ENCODE measurements around the gene TNPO2.
"Not testable (repeated sequence)": the region's sequence is repeated elsewhere in the genome, so short reads cannot be mapped to it uniquely, and the experiment has no call there.

Gene TNPO2

DNA sequence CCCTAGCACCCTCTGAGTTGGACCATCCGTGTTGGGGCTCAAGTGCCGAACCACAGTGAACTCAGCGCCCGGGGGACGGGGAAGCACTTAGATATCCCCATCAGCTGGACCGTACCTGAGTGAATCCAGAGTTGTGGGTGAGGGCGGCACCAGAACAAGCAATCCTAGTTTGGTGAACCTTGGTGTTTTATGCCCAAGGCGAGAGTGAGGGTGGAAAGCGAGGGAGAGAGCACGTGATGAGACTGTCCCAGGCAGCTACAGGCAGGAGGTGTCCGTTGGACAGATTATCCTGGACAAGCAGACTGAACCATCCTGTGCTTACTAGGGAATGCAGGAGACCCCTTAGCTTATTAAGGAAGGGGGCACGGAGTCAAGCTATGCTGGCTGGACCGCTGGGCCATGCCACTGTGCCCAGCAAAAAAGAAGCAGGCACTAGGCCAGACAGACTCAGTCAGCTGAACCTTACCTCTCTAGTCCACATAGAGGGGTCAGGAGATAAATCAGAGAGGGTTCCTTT is 14.2 kb upstream of the TNPO2 start:
- no peak for FAIRE-seq

DNA sequence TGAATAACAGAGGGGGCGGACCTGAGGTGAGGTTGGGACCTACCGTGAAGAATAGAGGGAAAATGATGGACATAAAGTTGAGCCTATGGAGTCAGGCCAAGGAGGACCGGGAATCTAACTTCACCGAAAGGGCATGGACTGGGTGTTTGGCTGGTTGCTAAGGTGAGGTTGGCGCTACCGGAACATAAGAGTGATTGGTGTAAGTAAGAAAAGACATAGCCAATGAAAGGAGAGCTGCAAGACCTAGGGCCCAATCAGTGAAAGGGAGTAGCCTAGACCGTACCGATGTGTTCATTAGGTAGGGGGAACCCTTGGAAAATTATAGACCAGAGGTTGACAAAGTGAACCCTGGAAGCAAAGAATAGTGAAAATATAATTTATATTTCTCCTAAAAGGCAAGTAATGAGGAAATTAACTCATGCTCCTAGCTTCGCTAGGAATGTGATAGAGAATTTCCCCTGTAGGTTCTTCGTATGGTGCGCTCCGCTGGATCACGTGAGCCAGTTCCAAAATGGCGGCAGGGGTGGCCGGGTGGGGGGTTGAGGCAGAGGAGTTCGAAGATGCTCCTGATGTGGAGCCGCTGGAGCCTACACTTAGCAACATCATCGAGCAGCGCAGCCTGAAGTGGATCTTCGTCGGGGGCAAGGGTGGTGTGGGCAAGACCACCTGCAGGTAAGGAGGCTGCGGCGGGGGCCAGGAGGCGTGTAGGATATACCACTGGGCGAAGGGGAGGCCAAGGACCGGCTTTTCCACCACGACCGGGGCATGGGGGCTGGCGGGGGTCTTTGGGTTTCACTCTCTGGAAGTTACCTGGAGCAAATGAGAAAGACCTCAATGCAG is 13.5 kb upstream of the TNPO2 start, which contains the start of gene GET3:
Gene GET3, plus strand, starts transcription at position 503 of the 840 bp plus-strand sequence. Its CDS starts 9 bp downstream, at position 512.
- FAIRE-seq = peak; percentile 98
- DNase-seq (ENCODE audit: low spot score) = peak; percentile 100

More for the DNA sequence above, 14.2 kb upstream of the TNPO2 start:
- no peak for DNase-seq (ENCODE audit: low spot score)

DNA sequence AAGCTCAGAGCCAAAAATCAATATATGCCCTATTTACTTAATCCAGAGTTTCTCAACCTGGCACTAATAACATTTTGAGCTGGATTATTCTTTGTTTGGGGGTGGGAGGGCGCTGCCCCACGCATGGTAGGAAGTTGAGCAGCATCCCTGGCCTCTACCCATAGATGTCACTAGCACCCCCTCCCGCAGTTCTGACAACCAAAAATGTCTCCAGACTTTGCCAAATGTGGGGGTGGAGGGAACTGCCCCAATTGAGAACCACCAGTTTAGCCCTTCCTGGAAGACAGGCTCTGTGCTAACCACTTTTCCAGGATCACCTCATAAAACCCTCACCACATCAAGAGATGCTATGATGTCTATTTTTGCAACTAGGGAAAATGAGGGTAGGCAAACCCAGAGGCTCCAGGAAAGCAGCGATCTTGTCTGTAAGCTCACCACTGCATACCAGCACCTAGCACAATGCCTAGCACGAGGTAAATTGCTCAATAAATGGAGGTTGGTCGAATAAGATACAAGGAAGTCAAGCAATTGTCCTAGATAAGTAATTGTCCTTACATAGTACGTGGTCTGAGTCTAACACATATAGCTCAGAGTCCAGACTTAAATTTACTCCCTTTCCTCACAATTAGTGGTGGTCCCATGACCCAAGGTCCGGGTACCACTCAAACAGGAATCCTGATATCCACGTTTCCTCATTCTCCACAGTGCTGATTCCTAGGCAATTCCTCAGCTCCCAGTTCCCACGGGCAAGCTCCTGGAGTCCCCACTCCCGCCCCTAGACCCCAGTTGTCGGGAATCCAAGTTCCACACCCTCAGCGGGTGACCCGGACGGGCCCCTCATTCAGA is 9.9 kb upstream of the TNPO2 start:
- DNase-seq (ENCODE audit: low spot score) (peak; percentile 10), FAIRE-seq (no peak)

DNA sequence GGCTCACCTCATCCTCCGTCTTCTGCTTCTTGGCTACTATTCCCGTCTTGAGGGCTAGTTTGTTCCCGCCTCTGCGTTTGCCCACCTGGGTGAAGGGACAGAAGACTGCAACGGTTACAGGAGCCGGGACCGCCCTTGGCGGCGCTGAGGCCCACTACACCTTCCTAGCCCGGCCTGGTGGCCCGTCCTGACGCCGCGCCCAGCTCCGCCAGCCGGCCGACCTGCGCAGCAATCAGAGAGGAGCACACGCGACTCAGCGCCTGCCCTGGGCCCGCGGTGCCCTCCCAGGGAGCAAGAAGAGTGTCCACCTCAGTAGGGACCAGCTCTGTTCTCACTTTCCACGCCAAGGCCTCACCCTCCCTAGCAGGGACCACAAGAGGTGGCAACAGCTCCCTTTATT is 7.6 kb upstream of the TNPO2 start:
- FAIRE-seq (no peak), DNase-seq (ENCODE audit: low spot score) (no peak)

DNA sequence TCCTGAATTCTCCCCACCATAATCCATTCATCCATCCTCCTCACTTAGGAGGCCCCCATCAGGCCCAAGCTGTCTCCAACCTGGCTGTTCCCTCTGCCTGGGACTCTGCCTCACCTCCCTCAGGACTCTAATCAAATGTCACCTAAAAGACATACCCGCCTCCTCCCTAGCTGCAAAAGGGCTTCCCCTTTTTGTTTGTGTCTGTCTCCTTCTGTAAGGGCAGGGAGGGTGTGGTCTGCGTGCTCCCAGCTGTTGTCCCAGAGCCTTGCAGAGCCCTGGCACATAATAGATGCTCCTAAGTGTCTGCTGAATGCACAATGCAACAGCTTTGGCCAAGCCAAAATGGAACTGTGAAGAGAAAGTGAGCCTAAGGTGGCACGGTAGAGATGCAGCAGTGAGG is 6.3 kb upstream of the TNPO2 start:
- no peak for FAIRE-seq
- DNase-seq (ENCODE audit: low spot score) = no peak

- DNase-seq (ENCODE audit: low spot score) = peak; percentile 18
- no peak for FAIRE-seq
These were observed 4.2 kb upstream of the TNPO2 start for GRCh38 chr19:12727745-12728433.

GRCh38 chr19:12726988-12727316 is 3.2 kb upstream of the TNPO2 start:
- no peak for FAIRE-seq
- no peak for DNase-seq (ENCODE audit: low spot score)

GRCh38 chr19:12725612-12726011 is 1.9 kb upstream of the TNPO2 start:
- DNase-seq (ENCODE audit: low spot score); FAIRE-seq: not testable (repeated sequence)

DNA sequence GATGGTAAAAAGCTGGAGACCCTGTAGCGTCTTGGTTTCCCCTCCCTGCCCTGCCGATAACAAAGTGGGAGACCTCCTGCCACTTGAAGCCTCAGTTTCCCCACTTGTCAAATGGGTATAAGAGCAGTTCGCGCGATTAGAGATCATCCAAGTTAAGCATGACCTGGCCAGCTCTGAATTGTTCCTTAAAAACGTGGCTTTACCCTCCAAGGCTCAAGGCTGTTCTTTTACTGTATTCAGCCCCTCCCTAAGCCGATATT is 421 bp downstream of the TNPO2 start:
- FAIRE-seq (no peak), DNase-seq (ENCODE audit: low spot score) (peak; percentile 8)

DNA sequence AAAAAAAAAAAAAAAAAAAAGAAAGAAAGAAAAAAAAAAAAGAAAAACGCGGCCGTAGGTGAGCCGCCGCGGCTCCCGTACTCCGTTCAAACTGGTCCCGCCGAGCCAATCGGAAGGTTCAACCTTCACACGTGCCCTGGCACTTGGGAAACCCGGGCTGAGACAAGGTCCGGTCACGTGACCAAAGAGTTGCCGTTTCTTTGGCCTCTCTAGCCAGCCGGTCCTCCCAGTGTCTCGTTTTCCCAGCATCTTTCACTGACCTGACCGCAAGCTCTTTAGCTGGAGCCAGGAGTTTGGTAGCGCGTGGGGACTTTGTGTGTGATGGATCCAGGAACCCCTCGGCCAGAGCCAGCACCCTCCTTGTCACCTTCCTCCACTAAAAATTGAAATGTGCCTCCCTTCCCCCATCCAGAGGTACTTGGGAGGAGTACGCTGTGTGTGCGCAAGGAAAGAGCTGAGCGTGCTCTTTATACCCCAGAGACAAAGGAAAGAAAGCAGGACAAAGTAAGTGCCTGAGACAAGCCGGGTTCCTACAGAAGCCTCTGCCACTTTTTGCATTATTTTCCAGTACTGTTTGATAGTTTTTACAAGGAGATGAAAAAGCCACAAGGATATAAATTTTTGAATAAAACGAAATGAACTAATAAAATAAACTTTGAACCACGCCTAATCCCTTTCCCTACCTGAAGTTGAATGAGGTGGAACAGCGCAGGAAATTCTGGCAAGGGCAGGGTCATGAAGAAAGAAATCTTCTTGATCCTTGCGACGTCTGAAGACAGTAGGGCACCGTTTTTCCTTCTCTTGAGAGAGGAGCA is 959 bp downstream of the TNPO2 start:
- FAIRE-seq (peak; percentile 89), DNase-seq (ENCODE audit: low spot score) (peak; percentile 95)

- FAIRE-seq (no peak), DNase-seq (ENCODE audit: low spot score) (peak; percentile 20)
These were observed 1.8 kb downstream of the TNPO2 start for GRCh38 chr19:12721656-12722565.

- no peak for DNase-seq (ENCODE audit: low spot score)
- FAIRE-seq = no peak
These were observed 2.7 kb downstream of the TNPO2 start for GRCh38 chr19:12720851-12721655.

GRCh38 chr19:12720296-12720695 is 3.4 kb downstream of the TNPO2 start:
- no peak for DNase-seq (ENCODE audit: low spot score)
- FAIRE-seq = no peak

GRCh38 chr19:12715929-12716328 is 7.8 kb downstream of the TNPO2 start:
- FAIRE-seq = no peak
- no peak for DNase-seq (ENCODE audit: low spot score)

- DNase-seq (ENCODE audit: low spot score) (no peak), FAIRE-seq (no peak)
These were observed 8.6 kb downstream of the TNPO2 start for GRCh38 chr19:12715102-12715501.

DNA sequence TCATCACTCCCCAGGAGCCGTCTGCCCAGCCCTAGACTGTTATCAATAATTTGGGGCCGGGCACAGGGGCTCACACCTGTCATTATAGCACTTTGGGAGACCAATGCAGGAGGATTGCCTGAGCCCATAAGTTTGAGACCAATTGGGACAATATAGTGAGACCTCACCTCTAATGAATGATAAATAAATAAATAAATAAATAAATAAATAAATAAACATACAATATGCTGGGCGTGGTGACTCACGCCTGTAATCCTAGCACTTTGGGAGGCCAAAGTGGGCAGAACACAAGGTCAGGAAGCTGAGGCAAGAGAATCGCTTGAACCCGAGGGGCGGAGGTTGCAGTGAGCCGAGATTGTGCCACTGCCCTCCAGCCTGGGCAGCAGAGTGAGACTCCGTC is 10.4 kb downstream of the TNPO2 start:
- not testable (repeated sequence) for FAIRE-seq; DNase-seq (ENCODE audit: low spot score)

GRCh38 chr19:12712077-12712476 is 11.7 kb downstream of the TNPO2 start:
- FAIRE-seq; DNase-seq (ENCODE audit: low spot score): not testable (repeated sequence)

DNA sequence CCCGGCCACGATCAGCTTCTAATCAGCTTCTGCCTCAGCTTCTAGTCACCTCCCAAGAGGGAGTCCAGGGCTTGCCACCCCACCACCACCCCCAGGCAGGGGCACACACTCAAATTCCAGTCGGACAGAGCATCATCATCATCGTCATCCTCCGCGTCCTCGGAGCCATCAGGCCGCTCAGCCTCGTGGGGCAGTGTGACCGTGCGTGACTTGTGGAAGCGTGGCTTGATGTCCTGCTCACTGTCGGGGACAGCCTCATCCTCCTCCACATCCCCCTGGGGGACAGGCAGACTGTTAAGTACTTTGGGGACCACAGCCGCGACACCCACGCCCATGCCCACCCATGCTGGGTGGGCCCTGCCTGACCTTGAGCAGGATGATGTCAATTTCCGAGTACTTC is 12.5 kb downstream of the TNPO2 start:
- DNase-seq (ENCODE audit: low spot score) (no peak), FAIRE-seq (no peak)

GRCh38 chr19:12708641-12709040 is 15.1 kb downstream of the TNPO2 start:
- DNase-seq (ENCODE audit: low spot score) (no peak), FAIRE-seq (no peak)
